ENCODE results near the gene BAZ1A. TPM values are rescaled to one million over a fixed set of nuclear protein-coding genes. Genes with fewer than 3 reads are reported as not detected.
"Not testable (repeated sequence)": the region's sequence is repeated elsewhere in the genome, so short reads cannot be mapped to it uniquely, and the experiment has no call there.

BAZ1A gene
- total RNA-seq, 2 experiments from 2014 or later: 47.4 to 49.4 TPM

DNA sequence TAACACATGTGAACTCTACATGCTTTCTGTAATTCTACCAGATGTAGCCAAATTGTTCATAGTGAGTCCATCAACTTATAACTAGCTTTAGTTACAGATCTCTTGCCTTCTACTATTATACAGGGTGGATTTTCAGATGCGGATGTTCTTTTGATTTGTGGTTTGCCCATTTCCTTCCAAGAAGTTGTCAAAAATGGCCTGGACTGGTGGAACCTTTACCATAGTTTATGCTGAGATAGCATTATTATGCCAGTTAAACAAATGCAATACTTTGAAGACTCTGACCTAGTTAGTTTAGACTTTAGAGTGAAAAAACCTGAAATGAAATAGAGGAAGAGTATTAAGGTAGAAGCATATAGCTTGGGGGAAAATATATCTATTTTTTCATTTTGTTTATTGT, 133.3 kb downstream of the BAZ1A start:
- ATAC-seq (peak; percentile 42), DNase-seq (no peak)
- TF ChIP-seq CTCF (IDR thresholded peaks at IDR 0.05): no peak
- ChIA-PET POLR2A (interaction anchor here (0.6 kb wide), 1 partner anchor 10 kb away, joined by 3 read pairs; no protein-coding TSS in a partner anchor), CTCF (interaction anchor here (2.0 to 4.2 kb wide), 2 partner anchors 9 to 19 kb away, joined by 6 to 18 read pairs; no protein-coding TSS in a partner anchor)
- intact Hi-C loops (cut with micrococcal nuclease): no loop called here
- Mint-ChIP-seq H3K27ac (no peak overlapping the region), H3K36me3 (ENCODE audit: low read depth) (no peaks in the 10 kb centered on the region), H3K27me3 (no peaks in the 10 kb centered on the region), H3K9me3 (no peaks in the 10 kb centered on the region), H3K4me1 (ENCODE audit: low read depth) (peaks cover 12% of the 10 kb centered on the region), H3K4me3 (no peak overlapping the region)

DNA sequence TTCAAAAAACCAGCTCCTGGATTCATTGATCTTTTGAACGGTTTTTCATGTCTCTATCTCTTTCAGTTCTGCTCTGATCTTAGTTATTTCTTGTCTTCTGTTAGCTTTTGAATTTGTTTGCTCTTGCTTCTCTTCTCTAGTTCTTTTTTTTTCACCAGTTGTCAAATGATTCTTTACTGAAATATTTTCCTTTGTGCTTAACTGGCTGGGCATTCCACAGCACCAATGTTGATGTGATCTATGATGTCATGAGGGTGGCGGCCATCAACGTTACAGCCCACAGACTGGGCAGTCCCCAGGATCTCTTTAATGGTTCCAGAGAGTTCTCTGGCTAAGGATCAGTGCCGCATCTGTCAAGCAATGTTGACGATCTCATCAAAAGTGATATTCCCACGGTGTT, 135.0 kb downstream of the BAZ1A start:
- POLR2A ChIA-PET; H3K4me3 Mint-ChIP-seq; DNase-seq; intact Hi-C loops (cut with micrococcal nuclease); H3K27me3 Mint-ChIP-seq; H3K27ac Mint-ChIP-seq; H3K9me3 Mint-ChIP-seq; H3K36me3 Mint-ChIP-seq (ENCODE audit: low read depth); ATAC-seq: not testable (repeated sequence)
- CTCF ChIA-PET: interaction anchor here (1.9 kb wide), 1 partner anchor 17 kb away, joined by 7 read pairs; no protein-coding TSS in a partner anchor
- H3K4me1 Mint-ChIP-seq (ENCODE audit: low read depth): peaks cover 12% of the 10 kb centered on the region

- H3K27ac Mint-ChIP-seq; ATAC-seq; DNase-seq; CTCF ChIA-PET; POLR2A ChIA-PET; H3K4me3 Mint-ChIP-seq; H3K36me3 Mint-ChIP-seq (ENCODE audit: low read depth); intact Hi-C loops (cut with micrococcal nuclease); H3K27me3 Mint-ChIP-seq; H3K9me3 Mint-ChIP-seq; H3K4me1 Mint-ChIP-seq (ENCODE audit: low read depth): not testable (repeated sequence)
Measured at GRCh38 chr14:34737079-34737478, 138.1 kb downstream of the BAZ1A start.

DNA sequence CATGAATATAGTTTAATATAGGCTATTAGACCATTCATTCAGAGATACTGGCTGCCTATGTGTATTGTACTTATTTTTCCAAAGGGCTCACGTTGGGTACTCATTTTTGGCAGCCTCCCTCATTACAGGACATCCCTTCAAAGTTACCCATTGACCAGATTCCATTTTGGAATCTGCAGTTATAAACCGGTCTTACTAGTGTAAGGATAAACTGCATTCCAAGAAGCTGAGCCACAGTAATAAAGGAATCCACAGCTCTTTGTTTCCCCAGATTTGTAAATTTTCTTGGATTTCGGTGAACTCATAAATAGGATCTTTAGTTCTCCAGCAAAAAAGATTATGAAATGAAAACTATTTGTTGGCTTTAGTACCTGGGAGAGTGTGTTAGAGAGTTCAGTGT, 141.9 kb downstream of the BAZ1A start:
- Mint-ChIP-seq H3K27me3 (no peaks in the 10 kb centered on the region), H3K4me3 (no peak overlapping the region), H3K9me3 (peaks cover 3% of the 10 kb centered on the region), H3K4me1 (ENCODE audit: low read depth) (no peaks in the 10 kb centered on the region), H3K27ac (no peak overlapping the region), H3K36me3 (ENCODE audit: low read depth) (no peaks in the 10 kb centered on the region)
- DNase-seq (no peak), ATAC-seq (no peak)
- no peak for TF ChIP-seq CTCF (IDR thresholded peaks at IDR 0.05)
- ChIA-PET CTCF (interaction anchor here (0.8 to 4.2 kb wide), 7 partner anchors 9 to 62 kb away, joined by 3 to 41 read pairs (median 6); no protein-coding TSS in a partner anchor), POLR2A (interaction anchor here (0.6 kb wide), 1 partner anchor 110 kb away, joined by 3 read pairs; no protein-coding TSS in a partner anchor)
- intact Hi-C loops (cut with micrococcal nuclease): no loop called here

DNA sequence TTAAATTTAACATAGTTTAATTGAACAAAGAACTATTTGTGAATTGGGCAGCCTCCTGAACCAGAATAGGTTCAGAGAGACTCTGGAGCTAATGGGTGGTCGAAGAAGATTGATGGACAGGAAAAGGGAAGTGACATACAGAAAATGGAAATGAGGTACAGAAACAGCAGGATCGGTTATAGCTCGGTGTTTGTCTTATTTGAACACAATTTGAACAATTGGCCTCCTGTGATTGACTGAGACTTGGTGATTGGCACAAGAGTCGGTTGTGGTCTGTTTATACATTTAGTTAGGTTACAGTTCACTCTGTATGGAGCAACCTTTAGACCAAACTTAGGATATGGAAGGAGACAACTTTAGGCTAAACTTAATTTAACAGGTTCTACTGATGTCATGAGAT, 142.4 kb downstream of the BAZ1A start:
- Mint-ChIP-seq H3K36me3 (ENCODE audit: low read depth) (no peaks in the 10 kb centered on the region), H3K9me3 (peaks cover 3% of the 10 kb centered on the region), H3K4me3 (no peak overlapping the region), H3K4me1 (ENCODE audit: low read depth) (no peaks in the 10 kb centered on the region), H3K27me3 (no peaks in the 10 kb centered on the region), H3K27ac (no peak overlapping the region)
- ATAC-seq: no peak
- no peak for TF ChIP-seq CTCF (IDR thresholded peaks at IDR 0.05)
- ChIA-PET CTCF (interaction anchor here (0.8 to 4.2 kb wide), 7 partner anchors 9 to 61 kb away, joined by 3 to 41 read pairs (median 6); no protein-coding TSS in a partner anchor), POLR2A (interaction anchor here (0.6 kb wide), 1 partner anchor 111 kb away, joined by 3 read pairs; no protein-coding TSS in a partner anchor)
- intact Hi-C loops (cut with micrococcal nuclease): no loop called here
- DNase-seq: no peak

DNA sequence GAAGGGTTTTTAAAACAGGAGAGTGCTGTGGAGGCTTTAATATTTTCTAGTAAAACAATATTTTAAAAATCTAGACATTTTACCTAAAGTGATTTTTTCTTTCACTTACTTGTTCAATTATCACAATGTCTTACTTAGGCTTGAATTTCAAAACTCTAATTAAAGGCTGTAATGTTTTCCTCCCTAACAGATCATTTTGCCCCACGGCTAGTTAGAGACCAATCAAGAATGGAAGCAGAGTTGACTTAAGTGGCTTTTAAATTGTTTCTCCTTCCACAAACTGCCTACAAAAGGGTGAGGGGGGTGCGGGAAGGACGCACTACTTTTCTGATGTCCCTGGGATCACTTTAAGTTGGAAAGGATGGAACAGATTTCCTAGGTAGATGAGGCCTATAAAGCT, 151.3 kb downstream of the BAZ1A start:
- H3K27ac Mint-ChIP-seq: no peak overlapping the region
- no peak for TF ChIP-seq CTCF (IDR thresholded peaks at IDR 0.05)
- no peak for ATAC-seq
- ChIA-PET POLR2A (interaction anchor here (0.6 kb wide), 1 partner anchor 236 kb away, joined by 3 read pairs; no protein-coding TSS in a partner anchor), CTCF (interaction anchor here (1.0 to 4.4 kb wide), 8 partner anchors 10 to 52 kb away, joined by 3 to 91 read pairs (median 18); partner anchors contain the start of gene CFL2)
- intact Hi-C loops (cut with micrococcal nuclease): loop anchor here (1.0 kb wide), 1 partner anchor 52 kb away; no protein-coding TSS in a partner anchor
- no peaks in the 10 kb centered on the region for H3K27me3 Mint-ChIP-seq
- no peaks in the 10 kb centered on the region for H3K9me3 Mint-ChIP-seq
- H3K4me3 Mint-ChIP-seq: no peak overlapping the region
- no peaks in the 10 kb centered on the region for H3K4me1 Mint-ChIP-seq (ENCODE audit: low read depth)
- DNase-seq: no peak
- H3K36me3 Mint-ChIP-seq (ENCODE audit: low read depth): no peaks in the 10 kb centered on the region

Measured in activated CD8-positive, alpha-beta T cell treated with anti-CD3 and anti-CD28 coated beads for 36 hours (primary cell).